Activated T-cell treated with anti-CD3 and anti-CD28 coated beads for 4 hours (primary cell): ENCODE results near the gene CITED4.
"Not testable (repeated sequence)": the region's sequence is repeated elsewhere in the genome, so short reads cannot be mapped to it uniquely, and the experiment has no call there.

Experiments
- DNase-seq: peaks from one replicate; pipeline ENCODE4 v3.0.0-alpha.2; 2020

The CITED4 gene

GRCh38 chr1:40862008-40862863 lies at the start of gene CITED4:
CITED4 (minus strand) TSS chr1:40862363; CDS start chr1:40862127, 236 bp downstream.
- DNase-seq, result peak; percentile 93

- DNase-seq, result no peak
These were observed 48.9 kb upstream of the CITED4 start for GRCh38 chr1:40911105-40911504.

- no peak for DNase-seq
These were observed 47.1 kb upstream of the CITED4 start for GRCh38 chr1:40909281-40909680.

- no peak for DNase-seq
These were observed 46.2 kb upstream of the CITED4 start for GRCh38 chr1:40908350-40908749.

- no peak for DNase-seq
These were observed 45.7 kb upstream of the CITED4 start for GRCh38 chr1:40907899-40908298.

GRCh38 chr1:40906781-40907400 lies 44.7 kb upstream of the CITED4 start:
- no peak for DNase-seq

- no peak for DNase-seq
These were observed 42.9 kb upstream of the CITED4 start for GRCh38 chr1:40905061-40905460.

GRCh38 chr1:40903106-40903505 lies 40.9 kb upstream of the CITED4 start:
- no peak for DNase-seq

- no peak for DNase-seq
These were observed 40.0 kb upstream of the CITED4 start for GRCh38 chr1:40901886-40902852.

- no peak for DNase-seq
These were observed 37.2 kb upstream of the CITED4 start for GRCh38 chr1:40899230-40899870.

- no peak for DNase-seq
These were observed 36.3 kb upstream of the CITED4 start for GRCh38 chr1:40898431-40898901.

- DNase-seq, result no peak
These were observed 35.4 kb upstream of the CITED4 start for GRCh38 chr1:40897513-40897912.

GRCh38 chr1:40896482-40896881 lies 34.3 kb upstream of the CITED4 start:
- DNase-seq, result no peak

- no peak for DNase-seq
These were observed 33.4 kb upstream of the CITED4 start for GRCh38 chr1:40895601-40896000.

- not testable (repeated sequence) for DNase-seq
These were observed 32.7 kb upstream of the CITED4 start for GRCh38 chr1:40894858-40895257.

- no peak for DNase-seq
These were observed 32.3 kb upstream of the CITED4 start for GRCh38 chr1:40894455-40894854.

GRCh38 chr1:40893946-40894345 lies 31.8 kb upstream of the CITED4 start:
- no peak for DNase-seq

- no peak for DNase-seq
These were observed 30.2 kb upstream of the CITED4 start for GRCh38 chr1:40892354-40892753.

- no peak for DNase-seq
These were observed 28.6 kb upstream of the CITED4 start for GRCh38 chr1:40890771-40891170.

- DNase-seq, result no peak
These were observed 25.5 kb upstream of the CITED4 start for GRCh38 chr1:40887652-40888051.

GRCh38 chr1:40887012-40887378 lies 24.8 kb upstream of the CITED4 start:
- DNase-seq, result no peak

- no peak for DNase-seq
These were observed 24.3 kb upstream of the CITED4 start for GRCh38 chr1:40886318-40887011.
